ENCODE data around the gene TMEM72. TPM values are rescaled to one million over a fixed set of nuclear protein-coding genes. Genes with fewer than 3 reads are reported as not detected.

TMEM72 gene
- total RNA-seq, 3 donors from 2014 or later (not counting 1 experiment from before 2014, with no cell fraction given), result not detected

DNA sequence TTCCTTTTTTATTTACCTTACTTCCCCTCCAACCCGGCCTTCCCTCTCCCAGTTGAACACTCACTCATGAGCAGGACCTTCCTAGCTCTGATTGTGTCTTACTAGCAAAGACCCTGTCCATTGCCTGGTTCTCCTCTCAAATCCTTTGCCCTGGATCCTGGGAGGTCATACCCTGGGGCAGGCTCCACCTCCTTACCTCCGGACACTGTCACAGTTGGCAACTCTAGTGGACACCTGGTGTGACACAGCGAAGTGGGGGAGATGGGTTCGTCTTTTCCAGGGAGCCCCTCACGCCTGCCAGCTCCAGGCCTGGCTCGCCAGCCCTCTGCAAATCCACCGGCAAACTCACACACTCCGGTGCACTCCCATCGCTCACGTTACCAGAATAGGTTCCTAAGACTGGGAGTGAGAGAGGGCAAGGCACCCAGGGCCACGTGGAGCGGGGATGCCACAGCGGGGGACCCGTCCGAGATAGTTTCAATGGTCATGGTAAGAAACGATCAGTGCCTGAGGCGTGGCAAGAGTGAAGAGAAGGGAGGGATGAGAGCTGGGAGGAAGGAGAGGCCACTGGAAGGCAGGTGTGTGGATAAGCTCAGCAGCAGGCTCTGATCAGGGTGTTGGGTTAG is 30.9 kb upstream of the TMEM72 start:
- intact Hi-C loops (cut with micrococcal nuclease), result no loop called here
- peaks cover 21 to 34% of the 10 kb centered on the region in 2 donors for H3K4me1 Mint-ChIP-seq
- 91% methylated on average over 17 of the region's 17 CpGs for WGBS (ENCODE audit: insufficient coverage)
- peak overlapping the region; percentile 51 for H3K4me3 Mint-ChIP-seq
- TF ChIP-seq CTCF (IDR thresholded peaks at IDR 0.05), result no peak
- no peaks in the 10 kb centered on the region for H3K36me3 Mint-ChIP-seq
- Histone ChIP-seq H3K27ac (ENCODE audit: low read length) (no peak overlapping the region), H3K9me3 (ENCODE audit: control insufficient read depth, insufficient read depth, low read length) (no peaks in the 10 kb centered on the region), H3K36me3 (ENCODE audit: control insufficient read depth, insufficient read depth, low read length) (no peaks in the 10 kb centered on the region), H3K4me1 (ENCODE audit: control insufficient read depth, insufficient read depth, low read length) (peaks cover 23% of the 10 kb centered on the region), H3K27me3 (ENCODE audit: control insufficient read depth, insufficient read depth, low read length) (no peaks in the 10 kb centered on the region), H3K4me3 (ENCODE audit: low read length) (no peak overlapping the region)
- ATAC-seq, result no peak
- no peaks in the 10 kb centered on the region for H3K9me3 Mint-ChIP-seq
- H3K27ac Mint-ChIP-seq, result no peak overlapping the region
- H3K27me3 Mint-ChIP-seq (ENCODE audit: low read depth in 2 of 2), result peaks cover 19 to 31% of the 10 kb centered on the region in 2 donors
- no peak for DNase-seq

GRCh38 chr10:44881649-44882048 is 29.5 kb upstream of the TMEM72 start:
- Mint-ChIP-seq H3K27ac (peak overlapping the region in 1 of 2 donors; percentile 47), H3K9me3 (no peaks in the 10 kb centered on the region), H3K36me3 (no peaks in the 10 kb centered on the region), H3K4me3 (no peak overlapping the region), H3K4me1 (peaks cover 21 to 34% of the 10 kb centered on the region in 2 donors), H3K27me3 (ENCODE audit: low read depth in 2 of 2) (peaks cover 19 to 31% of the 10 kb centered on the region in 2 donors)
- H3K27ac ChIP-seq (ENCODE audit: low read length), result no peak overlapping the region
- H3K36me3 ChIP-seq (ENCODE audit: control insufficient read depth, insufficient read depth, low read length), result no peaks in the 10 kb centered on the region
- DNase-seq (no peak), ATAC-seq (no peak)
- H3K9me3 ChIP-seq (ENCODE audit: control insufficient read depth, insufficient read depth, low read length), result no peaks in the 10 kb centered on the region
- H3K27me3 ChIP-seq (ENCODE audit: control insufficient read depth, insufficient read depth, low read length), result no peaks in the 10 kb centered on the region
- 15% methylated on average over 5 of the region's 7 CpGs for WGBS (ENCODE audit: insufficient coverage)
- intact Hi-C loops (cut with micrococcal nuclease), result no loop called here
- TF ChIP-seq CTCF (IDR thresholded peaks at IDR 0.05), result no peak
- no peak overlapping the region for H3K4me3 ChIP-seq (ENCODE audit: low read length)
- peaks cover 23% of the 10 kb centered on the region for H3K4me1 ChIP-seq (ENCODE audit: control insufficient read depth, insufficient read depth, low read length)

DNA sequence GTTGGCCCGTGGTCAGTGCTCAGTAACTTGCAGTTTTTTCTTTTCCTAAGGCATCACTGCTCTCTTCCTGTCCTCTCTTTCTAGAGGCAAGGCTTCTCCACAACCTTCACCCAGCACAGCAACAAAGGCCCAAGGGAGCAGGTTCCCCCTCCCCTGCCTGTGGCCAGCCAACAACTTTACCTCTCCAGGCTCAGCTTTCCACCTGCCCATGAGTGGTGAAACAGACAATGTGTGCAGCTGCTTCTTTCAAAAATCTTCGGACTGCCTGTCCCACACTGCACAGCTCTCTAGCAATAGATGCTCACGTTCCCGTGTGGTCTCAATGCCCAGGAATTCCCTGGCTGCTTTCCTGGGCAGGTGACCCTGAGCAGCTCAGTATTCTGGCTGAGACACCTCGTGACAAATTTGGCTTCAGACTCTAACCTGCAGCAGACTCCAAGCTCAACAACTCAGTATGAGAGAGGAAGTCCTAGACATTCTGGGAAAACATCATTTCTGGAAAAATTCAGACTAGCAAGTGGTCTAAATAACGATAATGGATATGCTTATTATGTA is 28.9 kb upstream of the TMEM72 start:
- no peaks in the 10 kb centered on the region for H3K9me3 Mint-ChIP-seq
- Histone ChIP-seq H3K9me3 (ENCODE audit: control insufficient read depth, insufficient read depth, low read length) (no peaks in the 10 kb centered on the region), H3K27me3 (ENCODE audit: control insufficient read depth, insufficient read depth, low read length) (no peaks in the 10 kb centered on the region), H3K4me1 (ENCODE audit: control insufficient read depth, insufficient read depth, low read length) (peaks cover 23% of the 10 kb centered on the region), H3K36me3 (ENCODE audit: control insufficient read depth, insufficient read depth, low read length) (no peaks in the 10 kb centered on the region), H3K27ac (ENCODE audit: low read length) (no peak overlapping the region), H3K4me3 (ENCODE audit: low read length) (no peak overlapping the region)
- ATAC-seq (no peak), DNase-seq (no peak)
- 64% methylated on average over 6 of the region's 6 CpGs for WGBS (ENCODE audit: insufficient coverage)
- H3K4me1 Mint-ChIP-seq, result peaks cover 21 to 34% of the 10 kb centered on the region in 2 donors
- H3K36me3 Mint-ChIP-seq, result no peaks in the 10 kb centered on the region
- peak overlapping the region in 1 of 2 donors; percentile 47 for H3K27ac Mint-ChIP-seq
- intact Hi-C loops (cut with micrococcal nuclease), result no loop called here
- no peak for TF ChIP-seq CTCF (IDR thresholded peaks at IDR 0.05)
- H3K27me3 Mint-ChIP-seq (ENCODE audit: low read depth in 2 of 2), result peaks cover 19 to 31% of the 10 kb centered on the region in 2 donors
- H3K4me3 Mint-ChIP-seq, result no peak overlapping the region
